Neural progenitor cell (in vitro differentiated cells): Measurements from ENCODE around the gene BRD3. TPM values are rescaled to one million over a fixed set of nuclear protein-coding genes. Genes with fewer than 3 reads are reported as not detected.

Experiments used
- DNase-seq: peaks from one replicate; pipeline ENCODE4 v3.0.0-alpha.2; 2016; ENCODE audit warnings: low spot score
- H2AFZ ChIP-seq: fragments of 200-600 bp; sonication (generic); replicated peaks from 2 replicates; pipeline ENCODE4 v1.6.1; 2016; ENCODE audit warnings: antibody characterized with exemption
- H3F3A ChIP-seq: fragments of 200-600 bp; sonication (generic); 2 replicates; pipeline ENCODE4 v1.6.1; 2016; ENCODE audit warnings: antibody characterized with exemption, low read depth
- H3K27ac ChIP-seq: fragments of 200-600 bp; sonication (generic); 2 replicates; pipeline ENCODE4 v1.5.1; 2016; ENCODE audit warnings: mild to moderate bottlenecking
- H3K27me3 ChIP-seq: fragments of 200-600 bp; sonication (generic); 2 replicates; pipeline ENCODE4 v1.6.1; 2016; ENCODE audit warnings: mild to moderate bottlenecking, moderate library complexity
- H3K36me3 ChIP-seq: fragments of 200-600 bp; sonication (generic); 2 replicates; pipeline ENCODE4 v1.5.1; 2016
- H3K4me1 ChIP-seq: fragments of 200-600 bp; sonication (generic); 2 replicates; pipeline ENCODE4 v1.6.1; 2016; ENCODE audit warnings: mixed run types
- H3K4me2 ChIP-seq: fragments of 200-600 bp; sonication (generic); 2 replicates; pipeline ENCODE4 v1.6.1; 2016
- H3K4me3 ChIP-seq: fragments of 200-600 bp; sonication (generic); 2 replicates; pipeline ENCODE4 v1.5.1; 2016
- H3K79me2 ChIP-seq: fragments of 200-600 bp; sonication (generic); 2 replicates; pipeline ENCODE4 v1.6.1; 2016; ENCODE audit warnings: low read depth
- H3K9ac ChIP-seq: fragments of 200-600 bp; sonication (generic); 2 replicates; pipeline ENCODE4 v1.6.1; 2016
- H3K9me3 ChIP-seq: fragments of 200-600 bp; sonication (generic); 2 replicates; pipeline ENCODE4 v1.5.1; 2016; ENCODE audit warnings: low read depth
- H4K20me1 ChIP-seq: fragments of 200-600 bp; sonication (generic); 2 replicates; pipeline ENCODE4 v1.6.1; 2016; ENCODE audit warnings: low read depth
- H3K27ac Mint-ChIP-seq: 3 replicates; pipeline ENCODE4 v1.8.0; 2021; ENCODE audit warnings: mixed read lengths
- H3K27me3 Mint-ChIP-seq: 2 replicates; pipeline ENCODE4 v1.8.0; 2022; ENCODE audit warnings: low read depth, mild to moderate bottlenecking, inconsistent platforms, moderate library complexity, mixed read lengths; ENCODE audit not compliant: insufficient read depth
- H3K36me3 Mint-ChIP-seq: 3 replicates; pipeline ENCODE4 v1.8.0; 2021; ENCODE audit warnings: mixed read lengths
- H3K4me1 Mint-ChIP-seq: 3 replicates; pipeline ENCODE4 v1.8.0; 2021; ENCODE audit warnings: mixed read lengths
- H3K4me3 Mint-ChIP-seq: 3 replicates; pipeline ENCODE4 v1.8.0; 2021; ENCODE audit warnings: mild to moderate bottlenecking, moderate library complexity, mixed read lengths
- H3K9me3 Mint-ChIP-seq: 3 replicates; pipeline ENCODE4 v1.8.0; 2020; ENCODE audit warnings: mixed read lengths
- EZH2 ChIP-seq: fragments of 200-600 bp; sonication (generic); IDR thresholded peaks from 2 replicates; pipeline ENCODE4 v1.6.1; 2017; ENCODE audit warnings: antibody characterized with exemption, mild to moderate bottlenecking, moderate library complexity
- EZH2phosphoT487 ChIP-seq: fragments of 200-600 bp; sonication (generic); IDR thresholded peaks from 2 replicates; pipeline ENCODE4 v1.6.1; 2017; ENCODE audit warnings: antibody characterized with exemption
- total RNA-seq: library from RNA; depleted of rRNA; stranded (reverse); fragments of >200 nt; gene quantifications from 2 replicates; pipeline ENCODE4 v1.2.3, GENCODE V29; 2015; ENCODE audit warnings: low replicate concordance
- TF ChIP-seq, protein P1 (sequence below): fragments of 200-600 bp; sonication (generic); IDR thresholded peaks from 2 replicates; pipeline ENCODE4 v1.5.1; 2017; ENCODE audit warnings: antibody characterized with exemption, mild to moderate bottlenecking

The BRD3 gene
- 14.8 and 21.7 TPM in 2 replicates for total RNA-seq

DNA sequence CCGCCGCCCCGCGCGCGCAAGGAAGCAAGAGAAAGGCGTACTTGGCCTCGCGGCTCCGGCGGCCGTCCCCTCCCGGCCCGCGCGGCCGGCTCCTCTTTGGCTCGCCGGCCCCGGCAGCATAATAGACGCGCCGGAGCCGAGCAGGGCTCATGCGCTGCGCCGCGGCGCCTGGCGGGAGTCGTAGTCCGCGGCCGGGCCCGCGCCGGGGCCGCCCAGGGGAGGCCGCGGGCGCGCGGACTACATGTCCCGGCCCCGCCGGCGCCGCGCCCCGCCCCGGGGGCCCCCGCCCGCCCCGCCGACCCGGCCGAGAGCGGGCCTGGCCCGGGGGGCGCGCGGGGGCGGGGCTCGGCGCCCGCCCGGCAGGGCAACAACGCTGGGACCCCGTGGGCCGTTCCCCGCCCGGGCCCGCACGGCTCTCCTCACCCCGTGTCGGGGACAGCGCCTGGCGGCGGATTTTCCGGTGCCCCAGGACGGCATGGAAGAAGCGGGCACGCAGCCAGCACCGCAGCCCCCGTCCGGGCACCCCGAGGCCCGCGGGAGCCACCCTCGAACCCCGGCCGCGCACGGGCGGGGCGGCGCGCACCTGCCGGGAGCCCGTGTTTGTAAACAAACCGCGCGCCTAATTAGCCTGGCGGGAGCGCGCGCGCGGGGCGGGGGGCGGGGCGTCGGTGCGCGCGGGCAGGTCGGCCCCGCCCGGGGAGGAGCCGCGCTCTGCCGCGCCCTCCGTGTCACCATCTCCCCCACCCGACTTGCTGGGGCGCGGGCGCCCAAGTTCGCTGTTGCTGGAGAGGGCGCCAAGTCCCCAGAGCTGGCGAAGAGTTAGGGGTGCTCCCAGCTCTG is at the start of gene BRD3:
TSS of gene BRD3 (minus strand) at position 123 of the 840 bp plus-strand sequence. CDS start 14,549 bp downstream, outside the sequence.
- Mint-ChIP-seq H3K27ac (peak within 1 kb of the TSS; percentile 50), H3K4me1 (peaks cover 16% of the 10 kb centered on the region), H3K9me3 (peaks cover 8% of the 10 kb centered on the region), H3K27me3 (peaks cover 15% of the 10 kb centered on the region), H3K4me3 (peak within 1 kb of the TSS; percentile 94), H3K36me3 (no peaks in the 10 kb centered on the region)
- H3K9me3 ChIP-seq, result no peaks in the 10 kb centered on the region
- H2AFZ ChIP-seq, result peak within 1 kb of the TSS; percentile 97
- H3F3A ChIP-seq, result no peaks in the 10 kb centered on the region
- peaks cover 10% of the 10 kb centered on the region for H3K4me1 ChIP-seq
- peaks cover 40% of the 10 kb centered on the region for H4K20me1 ChIP-seq
- peak within 1 kb of the TSS; percentile 90 for H3K27ac ChIP-seq
- H3K79me2 ChIP-seq, result peaks cover 43% of the 10 kb centered on the region
- H3K4me3 ChIP-seq, result peak within 1 kb of the TSS; percentile 100
- no peaks in the 10 kb centered on the region for H3K36me3 ChIP-seq
- H3K27me3 ChIP-seq, result peaks cover 26% of the 10 kb centered on the region
- no peak for TF ChIP-seq EZH2phosphoT487
- TF ChIP-seq EZH2, result no peak
- TF ChIP-seq, protein P1, sequence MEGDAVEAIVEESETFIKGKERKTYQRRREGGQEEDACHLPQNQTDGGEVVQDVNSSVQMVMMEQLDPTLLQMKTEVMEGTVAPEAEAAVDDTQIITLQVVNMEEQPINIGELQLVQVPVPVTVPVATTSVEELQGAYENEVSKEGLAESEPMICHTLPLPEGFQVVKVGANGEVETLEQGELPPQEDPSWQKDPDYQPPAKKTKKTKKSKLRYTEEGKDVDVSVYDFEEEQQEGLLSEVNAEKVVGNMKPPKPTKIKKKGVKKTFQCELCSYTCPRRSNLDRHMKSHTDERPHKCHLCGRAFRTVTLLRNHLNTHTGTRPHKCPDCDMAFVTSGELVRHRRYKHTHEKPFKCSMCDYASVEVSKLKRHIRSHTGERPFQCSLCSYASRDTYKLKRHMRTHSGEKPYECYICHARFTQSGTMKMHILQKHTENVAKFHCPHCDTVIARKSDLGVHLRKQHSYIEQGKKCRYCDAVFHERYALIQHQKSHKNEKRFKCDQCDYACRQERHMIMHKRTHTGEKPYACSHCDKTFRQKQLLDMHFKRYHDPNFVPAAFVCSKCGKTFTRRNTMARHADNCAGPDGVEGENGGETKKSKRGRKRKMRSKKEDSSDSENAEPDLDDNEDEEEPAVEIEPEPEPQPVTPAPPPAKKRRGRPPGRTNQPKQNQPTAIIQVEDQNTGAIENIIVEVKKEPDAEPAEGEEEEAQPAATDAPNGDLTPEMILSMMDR, result no peak
- peak within 1 kb of the TSS; percentile 80 for H3K9ac ChIP-seq
- H3K4me2 ChIP-seq, result peak within 1 kb of the TSS; percentile 96
- DNase-seq, result peak; percentile 99

DNA sequence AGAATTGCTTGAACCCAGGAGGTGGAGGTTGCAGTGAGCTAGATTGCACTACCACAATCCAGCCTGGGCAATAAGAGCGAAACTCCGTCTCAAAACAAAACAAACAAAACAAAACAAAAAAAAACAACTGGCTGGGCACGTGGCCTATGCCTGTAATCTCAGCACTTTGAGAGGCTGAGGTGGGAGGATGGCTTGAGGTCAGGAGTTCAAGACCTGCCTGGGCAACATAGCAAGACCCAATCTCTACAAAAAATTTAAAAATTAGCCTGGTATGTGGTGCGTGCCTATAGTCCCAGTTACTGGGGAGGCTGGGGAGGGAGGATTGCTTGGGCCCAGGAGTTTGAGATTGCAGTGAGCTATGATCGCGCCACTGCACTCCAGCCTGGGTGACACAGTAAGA is 44.7 kb upstream of the BRD3 start:
- DNase-seq, result no peak
- H3K36me3 ChIP-seq, result no peaks in the 10 kb centered on the region
- H3K79me2 ChIP-seq, result no peaks in the 10 kb centered on the region
- H3K9ac ChIP-seq, result no peak overlapping the region
- no peaks in the 10 kb centered on the region for H3K9me3 ChIP-seq
- H3K27me3 ChIP-seq, result no peaks in the 10 kb centered on the region
- Mint-ChIP-seq H3K36me3 (no peaks in the 10 kb centered on the region), H3K9me3 (peaks cover 2% of the 10 kb centered on the region), H3K4me1 (no peaks in the 10 kb centered on the region), H3K4me3 (no peak overlapping the region), H3K27ac (no peak overlapping the region), H3K27me3 (peaks cover 3% of the 10 kb centered on the region)
- H3K4me3 ChIP-seq, result no peak overlapping the region
- no peak overlapping the region for H3K4me2 ChIP-seq
- H3K27ac ChIP-seq, result no peak overlapping the region
- H4K20me1 ChIP-seq, result no peaks in the 10 kb centered on the region
- TF ChIP-seq EZH2, result no peak
- TF ChIP-seq, protein P1, result no peak
- TF ChIP-seq EZH2phosphoT487, result no peak
- no peak overlapping the region for H2AFZ ChIP-seq
- no peaks in the 10 kb centered on the region for H3F3A ChIP-seq
- no peaks in the 10 kb centered on the region for H3K4me1 ChIP-seq

DNA sequence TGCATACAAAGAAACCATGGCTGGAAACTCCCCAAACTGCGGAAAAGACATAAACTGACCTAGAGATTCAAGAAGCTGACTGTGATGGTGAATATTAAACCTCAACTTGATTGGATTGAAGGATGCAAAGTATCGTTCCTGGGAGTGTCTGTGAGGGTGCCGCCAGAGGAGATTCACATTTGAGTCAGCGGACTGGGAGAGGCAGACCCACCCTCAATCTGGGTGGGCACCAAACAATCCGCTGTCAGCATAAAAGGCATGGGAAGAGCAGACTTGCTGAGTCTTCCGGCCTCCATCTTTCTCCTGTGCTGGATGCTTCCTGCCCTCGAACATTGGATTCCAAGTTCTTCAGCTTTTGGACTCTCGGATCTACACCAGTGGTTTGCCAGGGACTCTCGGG is 43.2 kb upstream of the BRD3 start:
- Histone ChIP-seq H3K27ac (no peak overlapping the region), H3K36me3 (no peaks in the 10 kb centered on the region), H3F3A (no peaks in the 10 kb centered on the region), H3K79me2 (no peaks in the 10 kb centered on the region), H4K20me1 (no peaks in the 10 kb centered on the region), H3K27me3 (no peaks in the 10 kb centered on the region), H3K9me3 (no peaks in the 10 kb centered on the region), H2AFZ (no peak overlapping the region), H3K4me3 (no peak overlapping the region), H3K4me1 (no peaks in the 10 kb centered on the region), H3K9ac (no peak overlapping the region), H3K4me2 (no peak overlapping the region)
- Mint-ChIP-seq H3K36me3 (no peaks in the 10 kb centered on the region), H3K4me3 (no peak overlapping the region), H3K27me3 (peaks cover 6% of the 10 kb centered on the region), H3K9me3 (peaks cover 7% of the 10 kb centered on the region), H3K27ac (peak overlapping the region; percentile 76), H3K4me1 (no peaks in the 10 kb centered on the region)
- DNase-seq, result no peak
- TF ChIP-seq, protein P1, result no peak
- TF ChIP-seq EZH2, result no peak
- TF ChIP-seq EZH2phosphoT487, result no peak
